GM20431 (cell line): ENCODE data around the gene BCLAF3.

Source experiments
- in situ Hi-C: fragments of 300-500 bp; cut with MseI, MboI; formaldehyde crosslinking; loops from one replicate; pipeline ENCODE4 v1.15.0; 2020; ENCODE audit warnings: low sequenced_read_pairs; ENCODE audit not compliant: unreplicated experiment

BCLAF3 gene

GRCh38 chrX:19975845-19976244, 15.0 kb downstream of the BCLAF3 start:
- in situ Hi-C loops: no loop called here

DNA sequence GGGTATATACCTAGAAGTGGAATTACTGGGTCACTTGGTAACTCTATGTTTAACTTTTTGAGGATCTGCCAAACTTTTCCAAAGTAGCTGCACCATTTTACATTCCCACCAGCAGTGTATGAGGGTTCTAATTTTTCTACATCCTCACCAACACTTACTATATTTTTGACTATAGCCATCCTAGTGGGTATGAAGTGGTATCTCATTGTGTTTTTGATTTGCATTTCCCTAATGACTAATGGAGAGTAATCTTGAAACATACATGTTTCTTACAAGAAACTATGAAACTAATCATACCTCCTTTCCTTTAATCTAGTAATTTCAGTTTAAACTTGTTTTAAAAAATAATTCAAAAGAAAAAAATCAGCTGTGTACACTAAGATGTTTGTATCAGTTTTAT, 17.9 kb downstream of the BCLAF3 start:
- in situ Hi-C loops: no loop called here

DNA sequence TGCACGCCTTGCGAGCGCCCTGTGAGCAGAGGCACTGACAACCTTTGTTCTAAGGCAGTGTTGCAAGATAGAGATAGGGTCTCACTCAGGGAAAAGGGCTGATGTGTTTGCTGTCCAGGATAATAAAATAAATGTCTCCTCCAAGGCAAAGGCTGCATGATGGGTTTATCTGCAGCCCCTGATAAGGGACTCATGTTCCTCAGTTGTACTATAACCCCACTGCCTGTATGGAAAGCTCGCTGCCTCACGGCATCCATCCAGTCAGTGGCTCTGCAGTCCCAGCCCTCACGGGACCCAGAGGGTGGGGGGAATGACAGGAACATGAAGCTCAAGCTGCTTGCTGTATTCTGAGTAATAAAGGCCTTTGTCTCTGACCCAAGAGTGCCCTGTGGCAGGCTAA, 22.6 kb downstream of the BCLAF3 start:
- in situ Hi-C loops: no loop called here

DNA sequence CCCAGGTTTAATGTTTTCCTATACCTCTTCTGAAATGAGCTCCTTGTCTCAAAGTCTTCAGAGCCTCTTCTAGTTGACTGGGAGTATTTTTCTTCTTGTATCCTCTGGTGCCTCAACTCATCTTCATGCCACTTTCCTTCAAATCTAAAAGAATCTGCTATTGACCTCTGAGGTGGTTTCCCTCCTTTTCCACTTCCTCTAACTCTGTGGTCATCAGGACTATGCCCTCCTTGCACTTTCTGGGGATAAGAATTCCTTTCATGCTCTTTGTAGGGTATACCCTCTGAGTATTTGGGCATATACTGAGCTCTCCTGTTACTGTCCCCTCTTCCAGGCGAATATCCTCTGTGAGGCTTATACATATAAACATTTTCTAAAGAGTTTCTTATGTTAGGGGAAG, 24.8 kb downstream of the BCLAF3 start:
- in situ Hi-C loops: no loop called here

GRCh38 chrX:19964017-19964710, 26.7 kb downstream of the BCLAF3 start:
- in situ Hi-C loops: no loop called here

- in situ Hi-C loops: no loop called here
Measured at GRCh38 chrX:19960913-19961312, 29.9 kb downstream of the BCLAF3 start.

DNA sequence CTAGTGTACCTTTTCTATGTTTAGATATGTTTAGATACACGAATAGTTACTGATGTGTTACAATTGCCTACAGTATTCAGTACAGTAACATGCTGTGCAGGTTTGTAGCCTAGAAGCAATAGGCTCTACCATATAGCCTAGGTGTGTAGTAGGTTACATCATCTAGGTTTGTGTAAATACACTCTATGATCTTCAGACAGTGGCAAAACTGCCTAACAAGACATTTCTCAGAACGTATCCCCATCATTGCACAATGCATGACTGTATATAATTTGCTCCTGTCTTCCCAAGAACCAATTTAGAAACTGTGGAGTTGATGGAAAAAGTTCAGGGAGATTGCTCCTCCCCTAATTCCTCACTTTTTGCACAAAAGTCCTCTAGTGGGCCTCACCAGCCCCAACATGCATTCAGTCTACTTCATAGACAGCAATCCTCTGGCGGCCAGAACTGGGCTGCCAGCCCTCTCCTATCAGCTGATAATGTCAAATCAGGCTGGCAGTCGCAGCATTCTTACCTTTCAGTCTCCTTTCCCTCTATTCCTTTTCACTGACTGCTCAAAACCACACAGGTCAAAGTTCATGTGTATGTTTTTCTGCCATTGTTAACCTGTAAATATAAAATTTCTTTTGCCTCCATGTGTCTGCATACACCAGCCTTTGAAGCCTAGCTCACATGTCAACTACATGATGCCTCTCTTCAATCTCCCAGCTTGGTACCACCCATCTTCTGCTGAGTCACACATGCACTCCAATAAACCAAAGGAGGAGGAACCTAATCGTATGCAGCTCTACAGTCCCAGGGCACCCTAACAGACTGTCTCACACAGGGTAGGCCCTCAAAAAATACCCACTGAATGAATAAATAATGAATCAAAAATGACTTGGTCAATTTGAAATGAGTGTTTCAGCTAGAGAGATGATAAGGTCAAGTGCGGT, 32.0 kb downstream of the BCLAF3 start:
- in situ Hi-C loops: no loop called here

DNA sequence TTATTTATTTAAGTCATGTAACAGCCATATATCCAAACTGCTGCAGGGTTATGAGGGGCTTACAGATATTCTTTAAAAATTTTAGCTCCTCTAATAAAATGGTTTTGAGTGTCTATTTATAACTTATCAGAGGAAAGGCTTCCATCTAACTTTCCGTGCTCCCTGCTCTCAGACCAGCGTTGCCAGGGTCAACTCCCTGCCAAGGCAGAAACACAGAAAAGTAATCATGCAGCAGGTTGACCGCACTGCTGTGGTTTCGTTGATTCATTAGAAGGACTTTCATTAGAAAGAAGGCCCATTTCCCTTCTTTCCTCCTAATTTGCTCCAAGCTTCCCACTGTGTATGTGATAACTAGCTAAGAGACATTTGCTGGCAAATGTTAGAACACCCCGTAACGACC, 33.9 kb downstream of the BCLAF3 start:
- in situ Hi-C loops: no loop called here

- in situ Hi-C loops: no loop called here
Measured at GRCh38 chrX:19956306-19956705, 34.6 kb downstream of the BCLAF3 start.

DNA sequence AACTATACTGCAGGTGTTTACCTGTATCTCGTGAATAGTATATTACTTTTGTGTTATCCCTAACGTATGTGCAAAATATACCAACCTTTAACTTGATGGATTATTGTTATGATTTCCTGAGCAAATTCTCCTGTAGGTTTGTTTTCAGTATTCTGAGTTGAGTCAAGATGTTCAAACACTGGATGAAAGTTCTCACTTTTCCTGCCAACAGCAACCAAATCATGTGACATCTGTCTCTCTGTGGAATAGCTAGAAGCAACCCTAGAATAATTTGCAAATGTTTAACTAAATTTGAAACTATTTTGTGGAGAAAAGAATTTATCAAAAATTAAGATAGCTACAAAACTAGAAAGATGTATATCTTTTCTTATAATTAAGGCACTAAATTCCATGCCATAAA, 35.6 kb downstream of the BCLAF3 start:
- in situ Hi-C loops: no loop called here

DNA sequence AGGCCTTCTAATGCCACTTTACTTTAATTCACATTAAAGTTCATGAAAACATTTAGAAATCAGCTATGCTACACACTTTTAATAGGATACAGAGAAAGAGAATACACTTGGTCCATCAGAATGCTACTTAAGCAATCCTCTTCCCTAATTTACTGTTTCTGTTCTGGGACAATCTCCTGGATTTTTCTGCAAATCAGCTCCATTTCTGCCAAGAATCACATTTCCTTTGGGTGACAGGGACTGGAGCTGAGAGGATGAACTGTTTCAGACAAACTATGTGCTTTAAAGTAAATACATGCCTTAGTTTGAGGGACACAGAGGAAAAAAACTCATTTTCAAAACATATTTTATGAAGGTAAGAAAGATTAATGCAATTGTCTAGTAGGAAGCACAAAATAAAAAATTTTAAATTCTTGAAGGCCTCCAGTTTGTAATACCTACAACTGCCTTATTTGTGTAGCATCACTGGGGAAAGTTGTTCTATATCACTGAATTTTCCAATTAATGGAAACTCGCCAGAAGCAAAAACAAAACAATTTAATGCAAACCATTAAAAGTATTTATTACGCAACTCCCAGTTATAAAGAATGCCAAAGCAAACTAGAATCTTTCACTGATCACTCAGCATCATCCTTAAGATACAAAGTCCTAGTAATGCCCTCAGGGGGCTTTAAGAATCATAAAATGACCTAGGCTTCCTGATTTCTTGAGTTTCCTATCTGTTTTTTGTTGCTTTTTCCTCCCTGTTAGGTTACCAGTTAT, 36.3 kb downstream of the BCLAF3 start:
- in situ Hi-C loops: no loop called here

DNA sequence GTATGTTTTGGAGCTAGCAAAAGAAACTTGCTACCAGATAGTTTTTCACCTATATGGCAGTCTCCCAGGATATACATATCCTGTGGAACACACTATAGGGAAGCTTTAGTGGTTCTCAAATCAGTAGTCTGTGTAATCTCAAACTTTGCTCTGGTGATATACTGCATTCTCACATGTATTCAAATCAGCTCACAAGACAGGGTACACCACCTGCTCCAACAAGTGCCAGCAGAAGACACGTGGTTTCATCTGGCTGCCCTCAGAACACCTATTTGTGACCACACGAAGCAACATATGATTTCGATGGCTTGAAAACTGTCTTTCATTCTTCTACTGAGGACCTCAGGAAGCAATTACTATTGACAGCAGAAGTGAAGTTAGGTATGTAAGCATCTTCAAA, 37.7 kb downstream of the BCLAF3 start:
- in situ Hi-C loops: no loop called here

DNA sequence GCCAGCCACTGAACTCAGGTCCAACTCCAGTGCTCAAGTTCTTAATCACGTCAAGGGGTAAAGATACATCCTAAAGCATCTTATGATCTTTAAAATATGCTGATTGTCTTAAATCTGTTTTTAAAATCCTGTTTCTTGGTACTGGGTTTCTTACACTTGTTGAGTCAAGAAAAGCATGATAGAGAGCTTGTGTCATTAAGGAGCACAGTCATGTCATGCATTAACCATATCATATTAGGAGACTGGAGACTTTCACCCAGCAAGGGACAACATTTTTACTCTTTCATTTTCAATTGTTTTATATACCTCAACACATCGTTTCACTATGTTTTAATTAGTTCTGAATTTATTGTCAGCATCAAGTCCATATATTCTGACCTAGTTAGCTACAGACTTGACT, 41.5 kb downstream of the BCLAF3 start:
- in situ Hi-C loops: no loop called here

DNA sequence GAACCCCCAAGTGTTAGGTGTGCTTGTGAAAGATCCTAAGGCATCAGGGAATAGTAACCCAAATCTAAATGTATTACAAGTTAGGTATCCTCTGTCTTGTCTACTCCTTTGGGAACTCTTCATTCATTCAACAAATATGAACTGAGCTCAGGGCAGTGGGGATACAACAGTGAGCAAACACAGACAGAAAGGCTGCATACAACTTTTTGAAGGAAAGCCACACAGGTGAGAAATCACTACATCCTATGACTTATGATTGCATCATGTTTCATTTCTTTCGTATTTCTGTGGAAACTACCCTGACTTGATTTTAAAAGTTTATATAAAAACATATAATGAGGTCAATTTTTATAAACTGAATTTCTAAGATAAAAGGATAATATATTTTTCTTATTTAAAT, 43.2 kb downstream of the BCLAF3 start:
- in situ Hi-C loops: no loop called here
